HUES6 (cell line): Measurements from ENCODE around the gene ERC2.

Source experiments
- H3K27ac ChIP-seq: 2 replicates; pipeline ENCODE4 v1.7.0; 2013; ENCODE audit warnings: low read depth, mild to moderate bottlenecking, low read length, inconsistent platforms
- H3K27me3 ChIP-seq: 2 replicates; pipeline ENCODE4 v1.6.1; 2013; ENCODE audit warnings: low read length; ENCODE audit not compliant: control insufficient read depth, insufficient read depth
- H3K36me3 ChIP-seq: 2 replicates; pipeline ENCODE4 v1.6.1; 2013; ENCODE audit warnings: low read length; ENCODE audit not compliant: control insufficient read depth, insufficient read depth
- H3K4me1 ChIP-seq: 2 replicates; pipeline ENCODE4 v1.6.1; 2013; ENCODE audit warnings: low read length; ENCODE audit not compliant: control insufficient read depth, insufficient read depth
- H3K4me3 ChIP-seq: 2 replicates; pipeline ENCODE4 v1.5.1; 2013; ENCODE audit warnings: low read depth, low read length
- H3K9ac ChIP-seq: one replicate; pipeline ENCODE4 v1.6.1; 2013; ENCODE audit warnings: mild to moderate bottlenecking, low read length
- H3K9me3 ChIP-seq: 2 replicates; pipeline ENCODE4 v1.6.1; 2013; ENCODE audit warnings: low read depth, low read length; ENCODE audit not compliant: control insufficient read depth, insufficient read depth

ERC2 gene

GRCh38 chr3:55974421-55975165 lies 493.7 kb downstream of the ERC2 start:
- no peaks in the 10 kb centered on the region for H3K27me3 ChIP-seq
- H3K4me1 ChIP-seq: no peaks in the 10 kb centered on the region
- H3K9me3 ChIP-seq: no peaks in the 10 kb centered on the region
- H3K27ac ChIP-seq: no peak overlapping the region
- H3K36me3 ChIP-seq: no peaks in the 10 kb centered on the region
- H3K4me3 ChIP-seq: no peak overlapping the region
- no peak overlapping the region for H3K9ac ChIP-seq

- H3K4me3 ChIP-seq: no peak overlapping the region
- no peaks in the 10 kb centered on the region for H3K27me3 ChIP-seq
- H3K27ac ChIP-seq: no peak overlapping the region
- H3K9me3 ChIP-seq: no peaks in the 10 kb centered on the region
- no peak overlapping the region for H3K9ac ChIP-seq
- H3K36me3 ChIP-seq: no peaks in the 10 kb centered on the region
- H3K4me1 ChIP-seq: no peaks in the 10 kb centered on the region
Observed at GRCh38 chr3:55969634-55970033, 498.6 kb downstream of the ERC2 start.

- H3K4me1 ChIP-seq: no peaks in the 10 kb centered on the region
- H3K27me3 ChIP-seq: no peaks in the 10 kb centered on the region
- H3K4me3 ChIP-seq: no peak overlapping the region
- no peaks in the 10 kb centered on the region for H3K36me3 ChIP-seq
- H3K27ac ChIP-seq: no peak overlapping the region
- no peaks in the 10 kb centered on the region for H3K9me3 ChIP-seq
- H3K9ac ChIP-seq: no peak overlapping the region
Observed at GRCh38 chr3:55968331-55968730, 499.9 kb downstream of the ERC2 start.

GRCh38 chr3:55966566-55966965 lies 501.7 kb downstream of the ERC2 start:
- Histone ChIP-seq H3K9me3 (no peaks in the 10 kb centered on the region), H3K4me3 (no peak overlapping the region), H3K36me3 (no peaks in the 10 kb centered on the region), H3K9ac (no peak overlapping the region), H3K27ac (no peak overlapping the region), H3K27me3 (no peaks in the 10 kb centered on the region), H3K4me1 (no peaks in the 10 kb centered on the region)

- Histone ChIP-seq H3K36me3 (no peaks in the 10 kb centered on the region), H3K4me1 (no peaks in the 10 kb centered on the region), H3K27me3 (no peaks in the 10 kb centered on the region), H3K9ac (no peak overlapping the region), H3K9me3 (no peaks in the 10 kb centered on the region), H3K27ac (no peak overlapping the region), H3K4me3 (no peak overlapping the region)
Observed at GRCh38 chr3:55965776-55966175, 502.5 kb downstream of the ERC2 start.

GRCh38 chr3:55964491-55964985 lies 503.7 kb downstream of the ERC2 start:
- no peaks in the 10 kb centered on the region for H3K27me3 ChIP-seq
- no peaks in the 10 kb centered on the region for H3K9me3 ChIP-seq
- no peak overlapping the region for H3K4me3 ChIP-seq
- H3K27ac ChIP-seq: no peak overlapping the region
- H3K4me1 ChIP-seq: no peaks in the 10 kb centered on the region
- H3K36me3 ChIP-seq: no peaks in the 10 kb centered on the region
- H3K9ac ChIP-seq: no peak overlapping the region

GRCh38 chr3:55963601-55964000 lies 504.7 kb downstream of the ERC2 start:
- Histone ChIP-seq H3K4me3 (no peak overlapping the region), H3K9ac (no peak overlapping the region), H3K27ac (no peak overlapping the region), H3K9me3 (no peaks in the 10 kb centered on the region), H3K27me3 (no peaks in the 10 kb centered on the region), H3K36me3 (no peaks in the 10 kb centered on the region), H3K4me1 (no peaks in the 10 kb centered on the region)

GRCh38 chr3:55959471-55960080 lies 508.7 kb downstream of the ERC2 start:
- Histone ChIP-seq H3K4me1 (no peaks in the 10 kb centered on the region), H3K27me3 (no peaks in the 10 kb centered on the region), H3K9me3 (0 out of 2 replicates have a peak, but pooled peaks cover 3% of the 10 kb centered on the region), H3K9ac (no peak overlapping the region), H3K27ac (no peak overlapping the region), H3K4me3 (no peak overlapping the region), H3K36me3 (no peaks in the 10 kb centered on the region)

- H3K36me3 ChIP-seq: no peaks in the 10 kb centered on the region
- no peaks in the 10 kb centered on the region for H3K4me1 ChIP-seq
- H3K9me3 ChIP-seq: 0 out of 2 replicates have a peak, but pooled peaks cover 3% of the 10 kb centered on the region
- no peaks in the 10 kb centered on the region for H3K27me3 ChIP-seq
- no peak overlapping the region for H3K27ac ChIP-seq
- no peak overlapping the region for H3K9ac ChIP-seq
- H3K4me3 ChIP-seq: no peak overlapping the region
Observed at GRCh38 chr3:55958605-55959004, 509.7 kb downstream of the ERC2 start.

GRCh38 chr3:55955891-55956477 lies 512.3 kb downstream of the ERC2 start:
- no peaks in the 10 kb centered on the region for H3K27me3 ChIP-seq
- H3K36me3 ChIP-seq: no peaks in the 10 kb centered on the region
- no peaks in the 10 kb centered on the region for H3K4me1 ChIP-seq
- H3K27ac ChIP-seq: no peak overlapping the region
- 0 out of 2 replicates have a peak, but pooled peaks cover 3% of the 10 kb centered on the region for H3K9me3 ChIP-seq
- H3K4me3 ChIP-seq: no peak overlapping the region
- H3K9ac ChIP-seq: no peak overlapping the region

GRCh38 chr3:55951388-55951787 lies 516.9 kb downstream of the ERC2 start:
- Histone ChIP-seq H3K27ac (no peak overlapping the region), H3K9me3 (no peaks in the 10 kb centered on the region), H3K4me1 (no peaks in the 10 kb centered on the region), H3K9ac (no peak overlapping the region), H3K36me3 (no peaks in the 10 kb centered on the region), H3K27me3 (no peaks in the 10 kb centered on the region), H3K4me3 (no peak overlapping the region)
